G401 (cell line): ENCODE measurements around the gene NCOA7. TPM values are rescaled to one million over a fixed set of nuclear protein-coding genes. Genes with fewer than 3 reads are reported as not detected.
A peak's percentile ranks its signal among the peaks of the same experiment; 100 is the strongest.
"Not testable (repeated sequence)": the region's sequence is repeated elsewhere in the genome, so short reads cannot be mapped to it uniquely, and the experiment has no call there.

Source experiments
- DNase-seq: peaks from one replicate; pipeline ENCODE4 v3.0.0-alpha.2; 2015; ENCODE audit warnings: low spot score
- in situ Hi-C: cut with HindIII; loops from 2 replicates; pipeline ENCODE4 v1.10.0; 2016; ENCODE audit warnings: low sequenced_read_pairs, mixed read lengths
- total RNA-seq: library from RNA; depleted of rRNA; stranded (reverse); fragments of >200 nt; shearing (Covaris generic); gene quantifications from 2 replicates; pipeline ENCODE4 v1.2.3, GENCODE V29; 2014

NCOA7 gene
- total RNA-seq, 1 experiment from 2014 or later, result 6.3 TPM

DNA sequence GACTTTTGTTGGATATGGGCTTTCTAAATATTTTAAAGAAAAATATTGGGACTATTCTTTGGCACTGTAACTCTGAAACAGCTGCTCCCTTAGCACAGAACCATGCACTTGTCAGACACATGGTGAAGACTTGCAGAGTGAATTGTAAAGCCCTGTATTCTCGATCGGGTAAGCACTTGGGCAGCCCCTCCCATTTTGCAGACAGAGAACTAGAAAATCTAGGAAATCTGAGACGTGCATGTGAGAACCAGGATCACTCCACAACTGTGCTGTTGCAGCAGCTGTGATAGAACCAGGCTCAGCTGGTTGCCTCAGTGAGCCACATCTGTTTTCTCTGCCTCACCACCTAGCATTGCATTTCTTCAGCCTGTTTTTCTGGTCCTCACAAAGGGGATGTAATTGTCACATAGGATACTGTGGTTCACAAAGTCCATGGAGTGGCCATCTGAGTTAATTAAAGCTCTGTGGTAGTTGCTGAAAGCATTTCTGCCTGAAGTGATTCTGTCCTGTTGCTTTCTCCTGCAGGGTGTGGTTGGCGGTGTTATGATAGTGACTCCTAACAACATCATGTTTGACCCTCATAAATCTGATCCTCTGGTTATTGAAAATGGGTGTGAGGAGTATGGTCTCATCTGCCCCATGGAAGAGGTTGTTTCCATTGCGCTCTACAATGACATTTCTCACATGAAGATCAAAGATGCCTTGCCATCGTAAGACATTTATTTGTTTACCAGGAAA lies 94.0 kb downstream of the NCOA7 start:
- in situ Hi-C loops, result no loop called here
- no peak for DNase-seq

DNA sequence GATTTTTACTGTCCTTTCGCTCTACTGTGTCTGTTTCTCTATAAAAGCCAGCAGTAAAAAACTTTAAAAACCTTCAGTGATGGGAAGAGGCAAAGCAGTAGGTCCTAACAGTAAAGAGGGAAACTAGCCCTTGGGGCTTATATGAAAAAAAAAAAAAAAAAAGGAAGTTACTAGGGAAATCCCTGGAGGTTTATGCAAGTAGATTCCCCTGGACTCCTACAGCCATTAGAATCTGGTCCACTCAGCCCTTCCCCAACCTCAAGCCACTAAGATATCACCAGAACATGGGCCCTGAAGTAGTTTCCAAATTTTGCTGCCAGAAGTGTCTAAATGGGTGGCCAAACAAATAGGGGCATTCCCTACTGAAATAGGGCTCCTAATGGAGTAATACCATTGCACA lies 95.3 kb downstream of the NCOA7 start:
- in situ Hi-C loops, result no loop called here
- DNase-seq, result no peak

DNA sequence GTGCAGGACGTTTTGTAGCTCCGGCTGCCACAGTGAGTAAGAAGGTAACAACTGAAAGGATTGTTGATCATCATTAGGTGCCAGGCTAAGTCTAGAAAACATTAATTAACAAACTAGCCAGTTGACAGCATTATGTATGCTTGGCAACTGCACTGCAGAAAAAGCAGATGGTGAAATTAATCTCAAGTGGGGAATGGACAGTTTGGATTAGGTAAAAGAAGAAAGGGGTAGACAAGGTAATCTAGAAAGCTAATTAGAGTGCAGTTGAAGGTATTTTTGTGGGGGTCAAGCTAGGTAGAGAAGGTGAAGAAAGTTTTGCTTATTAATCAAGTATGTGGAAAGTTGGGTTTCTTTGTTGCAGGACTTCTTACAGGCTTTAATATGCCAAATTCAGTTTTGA lies 96.2 kb downstream of the NCOA7 start:
- DNase-seq, result peak; percentile 74
- in situ Hi-C loops, result no loop called here

DNA sequence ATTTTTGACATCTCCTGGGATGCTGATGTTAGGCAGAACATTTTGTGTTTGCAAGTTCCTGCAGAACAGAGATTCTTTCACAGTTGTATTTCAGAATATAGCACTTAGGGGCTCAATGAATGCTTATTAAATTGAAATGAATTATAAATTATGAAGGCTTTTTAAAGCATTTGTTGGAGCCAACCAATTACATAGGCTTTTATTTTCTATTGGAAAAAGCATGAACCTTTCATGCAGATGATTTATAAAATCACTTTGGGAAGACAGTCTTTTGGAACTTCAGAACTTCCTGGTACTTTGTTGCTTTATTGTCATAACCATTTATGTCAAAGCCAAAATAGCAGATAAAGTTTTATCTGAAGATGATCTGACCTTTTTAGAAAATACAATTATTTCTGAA lies 96.6 kb downstream of the NCOA7 start:
- no peak for DNase-seq
- in situ Hi-C loops, result no loop called here

DNA sequence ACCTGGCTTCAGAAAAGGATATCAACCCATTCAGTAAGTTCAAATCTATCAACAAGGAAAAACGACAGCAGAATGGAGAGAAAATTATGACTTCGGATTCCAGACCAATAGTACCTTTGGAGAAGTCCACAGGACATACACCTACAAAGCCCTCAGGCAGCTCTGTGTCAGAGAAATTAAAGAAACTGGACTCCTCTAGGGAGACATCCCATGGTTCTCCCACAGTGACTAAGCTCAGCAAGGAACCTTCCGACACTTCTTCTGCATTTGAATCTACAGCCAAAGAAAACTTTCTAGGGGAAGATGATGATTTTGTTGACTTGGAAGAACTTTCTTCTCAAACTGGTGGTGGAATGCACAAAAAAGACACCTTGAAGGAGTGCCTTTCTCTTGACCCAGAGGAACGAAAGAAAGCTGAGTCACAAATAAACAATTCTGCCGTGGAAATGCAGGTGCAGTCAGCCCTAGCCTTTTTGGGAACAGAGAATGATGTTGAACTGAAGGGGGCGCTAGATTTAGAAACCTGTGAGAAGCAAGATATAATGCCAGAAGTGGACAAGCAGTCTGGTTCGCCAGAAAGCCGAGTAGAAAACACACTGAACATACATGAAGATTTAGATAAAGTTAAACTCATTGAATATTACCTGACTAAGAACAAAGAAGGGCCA lies 98.4 kb downstream of the NCOA7 start:
- DNase-seq, result no peak
- in situ Hi-C loops, result no loop called here

DNA sequence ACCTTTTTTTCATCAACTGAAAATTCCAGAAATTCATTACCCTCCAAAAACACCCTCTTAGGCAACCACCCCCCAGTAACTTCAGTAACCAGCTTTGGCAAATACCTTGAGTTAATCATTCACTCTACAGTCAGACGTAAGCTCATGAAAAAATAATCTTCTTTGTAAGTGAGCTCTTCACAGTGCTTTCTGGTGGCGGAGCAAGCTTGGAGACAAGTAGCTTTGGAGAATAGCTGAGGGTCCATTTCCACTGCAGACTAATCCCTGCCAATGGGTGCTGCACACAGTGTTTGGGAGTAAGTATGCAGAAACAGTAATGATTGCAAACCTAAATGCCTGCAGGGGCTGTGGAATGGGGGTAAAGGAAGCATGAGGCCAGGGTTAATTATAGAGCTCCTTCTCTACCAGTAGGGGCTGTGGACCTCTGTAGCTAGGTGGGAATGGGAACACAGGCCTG lies 109.0 kb downstream of the NCOA7 start:
- in situ Hi-C loops, result no loop called here
- no peak for DNase-seq

DNA sequence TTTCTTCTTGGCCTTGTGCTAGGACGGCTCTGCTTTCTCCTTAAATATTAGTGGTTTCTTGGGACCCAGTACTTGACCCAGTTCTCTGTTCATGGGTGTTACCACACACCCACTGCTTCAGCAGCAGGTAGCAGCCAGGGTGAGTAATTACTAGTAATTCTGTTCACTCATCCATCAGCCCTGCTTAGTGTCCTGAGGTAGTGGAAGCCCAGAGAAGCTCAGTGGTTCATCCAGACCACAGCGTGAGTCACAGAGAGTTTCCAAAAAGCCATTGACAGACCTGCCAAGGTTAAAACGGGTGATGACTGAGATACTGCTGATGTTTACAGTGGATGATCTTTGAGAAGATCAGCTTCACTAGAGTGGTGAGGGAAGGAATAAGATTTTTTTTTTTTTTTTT lies 114.1 kb downstream of the NCOA7 start:
- DNase-seq, result no peak
- in situ Hi-C loops, result no loop called here

DNA sequence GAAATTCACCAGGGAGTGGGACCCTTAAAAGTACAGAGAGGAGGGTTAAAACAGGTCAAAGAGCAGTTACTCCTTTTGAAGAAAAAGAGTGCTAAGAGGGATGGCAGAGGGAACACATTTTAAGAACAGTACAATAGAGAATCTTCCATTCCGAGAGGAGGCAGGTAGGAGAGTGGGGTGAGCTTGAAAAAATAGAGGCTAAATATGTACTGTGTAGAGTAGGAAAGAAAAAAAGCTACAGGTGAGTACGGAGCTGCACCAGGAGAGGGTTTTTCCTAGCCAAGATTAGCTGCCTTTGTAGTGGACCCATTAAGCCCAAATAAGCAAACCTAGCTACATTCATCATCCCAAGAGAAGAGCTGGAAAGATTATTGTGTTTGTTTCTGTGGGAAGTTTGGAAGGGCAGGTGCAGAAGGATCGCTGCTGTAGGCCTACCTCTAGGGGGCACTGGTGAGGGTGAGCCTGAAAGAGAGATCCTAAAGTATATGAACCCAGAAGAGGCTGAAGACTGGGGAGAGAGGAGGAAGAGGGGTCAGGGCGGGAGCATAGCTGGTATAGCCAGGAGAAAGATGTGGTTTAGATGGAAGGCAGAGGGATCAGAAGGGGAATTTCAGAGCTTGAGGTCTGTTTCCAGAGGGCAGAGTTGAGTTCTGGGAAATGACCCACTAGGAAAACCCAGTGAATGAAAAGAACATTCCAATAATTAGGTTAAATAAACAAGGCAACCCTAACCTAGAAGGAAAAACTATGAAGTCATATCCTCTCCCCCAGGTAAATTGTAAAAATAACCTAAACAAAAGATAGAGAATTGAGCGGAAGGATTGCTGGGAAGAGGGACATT lies 115.6 kb downstream of the NCOA7 start:
- in situ Hi-C loops, result no loop called here

DNA sequence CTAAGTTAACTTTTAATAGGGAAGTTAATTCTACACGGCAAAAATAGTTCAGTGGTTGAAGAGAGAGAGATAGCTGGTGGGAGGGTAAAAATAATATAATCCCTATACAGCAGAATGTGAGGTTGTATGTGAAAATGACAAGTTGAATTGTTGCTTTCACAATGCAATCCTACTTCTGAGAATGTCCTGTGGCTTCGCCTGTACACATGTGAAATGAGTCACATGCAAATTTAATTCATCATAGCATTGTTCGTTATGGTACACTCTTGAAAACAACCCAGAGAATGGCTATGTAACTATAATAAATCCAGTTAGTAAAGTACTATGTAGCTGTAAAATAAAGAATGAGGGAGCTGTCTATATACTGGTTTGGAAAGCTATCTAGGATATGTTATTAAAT lies 119.8 kb downstream of the NCOA7 start:
- no peak for DNase-seq
- in situ Hi-C loops, result no loop called here

More for the DNA sequence above, 115.6 kb downstream of the NCOA7 start:
- DNase-seq, result no peak

GRCh38 chr6:125911051-125911451 lies 120.3 kb downstream of the NCOA7 start:
- in situ Hi-C loops, DNase-seq: not testable (repeated sequence)

DNA sequence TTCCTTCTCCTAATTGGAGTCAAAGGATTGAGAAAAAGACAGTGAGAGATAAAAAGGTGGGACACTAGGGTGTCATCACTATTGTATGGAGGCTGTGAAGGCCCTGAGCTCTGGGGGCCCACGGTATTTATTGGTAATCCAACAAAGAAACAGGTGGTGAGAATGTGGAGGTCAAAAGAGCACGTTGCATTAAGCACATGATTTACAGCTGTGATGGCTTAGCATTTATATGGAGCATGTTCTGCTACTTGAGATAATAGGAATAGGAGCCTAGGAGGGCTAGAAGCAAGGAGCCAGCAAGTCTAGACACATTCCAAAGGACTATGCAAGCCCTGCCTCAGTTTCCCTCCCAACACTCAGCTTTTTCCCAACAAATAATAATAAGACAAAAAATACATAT lies 121.7 kb downstream of the NCOA7 start:
- in situ Hi-C loops, DNase-seq: not testable (repeated sequence)

DNA sequence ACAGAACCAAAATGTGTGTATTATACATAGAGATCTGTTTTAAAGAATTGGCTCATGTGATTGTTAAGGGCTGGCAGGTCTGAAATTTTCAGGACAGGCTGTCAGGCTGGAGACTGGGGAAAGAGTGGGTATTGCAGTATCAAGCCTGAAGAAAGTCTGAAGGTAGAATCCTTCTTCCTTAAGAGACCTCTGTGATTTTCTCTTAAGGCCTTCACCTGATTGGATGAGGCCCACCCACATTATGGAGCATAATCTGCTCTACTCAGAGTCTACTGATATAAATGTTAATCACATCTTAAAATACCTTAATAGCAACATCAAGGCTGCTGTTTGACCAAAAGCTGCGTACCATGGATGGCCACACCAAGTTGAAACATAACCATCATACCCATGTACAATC lies 122.4 kb downstream of the NCOA7 start:
- in situ Hi-C loops, result no loop called here
- no peak for DNase-seq

DNA sequence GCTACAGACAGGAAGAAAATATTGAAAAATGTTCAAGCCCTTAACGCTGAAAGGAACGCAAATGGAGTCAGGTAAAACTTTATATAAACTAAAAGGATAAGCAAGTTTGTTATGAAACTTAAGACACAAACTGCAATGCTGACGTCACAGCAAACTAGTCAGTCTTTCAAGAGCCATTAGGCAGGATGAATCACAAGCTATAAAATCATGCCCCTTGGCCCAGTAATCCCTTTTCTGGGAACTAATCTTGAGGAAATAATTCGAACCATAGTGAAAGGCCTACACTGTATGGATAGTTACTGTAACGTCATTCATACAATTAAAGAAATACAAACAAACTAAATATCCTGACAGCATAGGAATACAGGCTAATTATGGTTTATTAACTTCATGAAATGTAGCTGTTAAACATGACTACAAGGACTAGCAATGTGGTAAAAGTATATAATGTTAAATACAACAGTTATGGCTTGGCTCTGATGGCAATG lies 123.1 kb downstream of the NCOA7 start:
- no peak for DNase-seq
- in situ Hi-C loops, result no loop called here

DNA sequence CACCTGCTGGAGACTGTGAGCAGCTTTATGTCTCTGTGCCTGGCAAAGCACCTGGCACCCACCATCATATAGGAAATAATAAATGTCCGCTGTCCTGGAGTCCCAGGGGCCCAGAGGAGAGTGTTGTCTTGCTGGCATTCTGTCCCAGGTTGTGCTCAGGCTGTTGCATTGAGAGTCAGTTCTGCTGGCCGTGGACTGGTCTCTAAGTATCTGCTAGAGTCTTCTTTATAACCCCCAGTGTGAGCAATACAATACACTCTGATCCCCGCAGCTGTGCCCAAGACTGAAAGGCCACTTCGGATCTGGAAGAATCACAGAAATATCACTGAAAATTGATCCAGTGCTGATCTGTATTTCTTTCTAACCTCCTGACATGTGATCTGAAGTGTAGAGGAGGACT lies 127.5 kb downstream of the NCOA7 start:
- in situ Hi-C loops, result no loop called here
- no peak for DNase-seq

DNA sequence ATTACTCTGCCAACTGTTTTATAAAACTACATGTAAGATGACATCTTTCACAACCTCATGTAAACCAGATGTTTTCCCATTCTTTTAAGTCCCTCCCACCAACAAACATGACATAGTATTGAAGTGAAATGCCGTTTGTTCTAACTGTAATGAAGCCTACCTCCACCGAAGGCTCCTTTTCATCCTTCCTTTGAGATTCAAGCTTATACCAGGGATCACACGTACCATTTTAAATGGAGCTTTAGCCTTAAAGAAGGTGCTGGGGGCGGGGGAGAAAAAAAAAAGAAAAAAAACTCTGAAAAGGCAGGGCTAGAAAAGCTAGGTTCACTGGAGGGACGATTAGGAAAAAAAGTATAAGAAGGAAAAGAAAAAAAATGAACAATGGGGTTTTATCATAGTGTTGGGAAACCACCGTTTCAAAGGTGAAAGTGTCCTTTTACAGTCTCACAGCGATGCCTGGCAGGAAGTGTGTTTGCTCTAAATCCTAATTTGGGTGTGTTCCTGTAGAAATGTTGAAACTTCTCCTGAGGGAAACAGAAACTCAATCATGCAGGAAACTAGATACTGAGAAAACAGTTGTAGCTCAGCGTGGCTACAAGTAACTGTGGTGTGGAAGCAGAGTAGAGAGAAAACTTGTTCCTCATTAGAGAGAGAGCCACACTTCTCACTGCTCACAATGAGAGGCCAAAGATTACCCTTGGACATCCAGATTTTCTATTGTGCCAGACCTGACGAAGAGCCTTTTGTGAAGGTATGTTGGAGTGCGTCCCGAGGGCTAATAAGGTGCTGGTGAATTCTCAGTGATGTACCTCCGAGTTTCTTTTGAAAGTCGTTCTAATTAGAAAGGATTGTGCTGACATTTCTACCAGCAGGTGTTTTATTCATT lies 128.2 kb downstream of the NCOA7 start:
- peak; percentile 12 for DNase-seq
- in situ Hi-C loops, result no loop called here

GRCh38 chr6:125919618-125920017 lies 128.9 kb downstream of the NCOA7 start:
- in situ Hi-C loops, result no loop called here
- no peak for DNase-seq

- in situ Hi-C loops, result no loop called here
- DNase-seq, result no peak
Measured at GRCh38 chr6:125922322-125922860, 131.6 kb downstream of the NCOA7 start.

GRCh38 chr6:125923366-125923877 lies 132.7 kb downstream of the NCOA7 start:
- in situ Hi-C loops, result no loop called here
- no peak for DNase-seq
